Left lung (tissue), 10 donors: ENCODE data around the gene RBM10. TPM values are rescaled to one million over a fixed set of nuclear protein-coding genes. Genes with fewer than 3 reads are reported as not detected.

Experiments
- ATAC-seq: fragments of 200-7000 bp; cut with Tn5 transposase; one replicate; pipeline ENCODE4 v1.9.1; 2020; ENCODE audit warnings: moderate library complexity
- DNase-seq, 4 donors: peaks; one replicate each; pipeline ENCODE4 v3.0.0-alpha.2; 2013 to 2020
- H3K27ac ChIP-seq, 2 donors: fragments of 200-600 bp; sonication (generic) in 1 of 2; one replicate each; pipeline versions ENCODE4 v1.5.0 to v1.8.0; 2020 to 2021
- H3K27me3 ChIP-seq, 2 donors: fragments of 200-600 bp; sonication (generic) in 1 of 2; one replicate each; pipeline versions ENCODE4 v1.5.0 to v1.8.0; 2020 to 2021
- H3K36me3 ChIP-seq, 2 donors: fragments of 200-600 bp; sonication (generic) in 1 of 2; one replicate each; pipeline versions ENCODE4 v1.5.0 to v1.8.0; 2020 to 2021
- H3K4me1 ChIP-seq, 2 donors: fragments of 200-600 bp; one replicate each; pipeline ENCODE4 v1.8.0; 2021
- H3K4me3 ChIP-seq, 2 donors: fragments of 200-600 bp; sonication (generic) in 1 of 2; one replicate each; pipeline versions ENCODE4 v1.5.0 to v1.8.0; 2020 to 2021; ENCODE audit warnings: mild to moderate bottlenecking in 1 of 2
- H3K9me3 ChIP-seq, 2 donors: fragments of 200-600 bp; sonication (generic) in 1 of 2; one replicate each; pipeline versions ENCODE4 v1.5.0 to v1.8.0; 2020 to 2021
- intact Hi-C, 2 donors: fragments of 100-400 bp; cut with DNase I; formaldehyde crosslinking; loops; one replicate each; pipeline versions ENCODE4 v1.11.2 to v1.14.2; 2022
- polyA plus RNA-seq, 6 donors: library from polyadenylated mRNA; unstranded; fragments of 120-200 nt; gene quantifications; one replicate each; pipeline ENCODE4 v1.2.1, GENCODE V29; 2013; ENCODE audit not compliant: insufficient read length in 6 of 6
- total RNA-seq, 2 donors: library from RNA; stranded (reverse); fragmentation: NEBNext Ultra II Directional; extraction: Animal tissue kit (Norgen Biotek cat#: 25700); gene quantifications; one replicate each; pipeline ENCODE4 v1.2.1, GENCODE V29; 2021
- TF ChIP-seq, protein P1 (sequence below), 2 donors: fragments of 200-600 bp; sonication (generic) in 1 of 2; IDR thresholded peaks; one replicate each; pipeline versions ENCODE4 v1.5.0 to v1.8.0; 2021; ENCODE audit warnings: antibody characterized with exemption in 2 of 2
- donor health status: DM: no; HTN: yes; CAD: no.
- donor health status: DM: no; HTN: no; CAD: no.

RBM10 gene
- total and polyA plus RNA-seq, 8 donors, result 31.6 to 57.8 (median 51.0) TPM

DNA sequence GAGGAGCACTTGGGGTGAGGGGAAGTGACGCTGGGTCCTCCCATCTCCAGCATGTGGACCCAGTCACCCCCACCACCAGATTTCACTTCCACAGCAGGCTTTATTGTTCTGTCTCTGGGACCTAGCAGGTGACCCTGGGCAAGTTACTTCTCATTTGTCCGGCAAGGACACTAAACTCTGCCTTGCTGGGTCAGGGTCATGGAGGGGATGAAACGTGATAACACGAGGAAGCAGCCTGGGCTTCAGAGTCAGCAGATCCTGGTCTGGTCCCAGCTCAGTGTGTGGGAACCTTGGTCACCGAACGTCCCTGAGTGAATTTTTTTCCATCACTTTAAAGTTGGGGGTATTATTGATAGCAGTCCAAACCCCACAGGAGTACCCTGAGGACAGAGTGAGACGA, 52.5 kb downstream of the RBM10 start:
- DNase-seq (no peak), ATAC-seq (no peak)
- no peaks in the 10 kb centered on the region for H3K27me3 ChIP-seq
- no peak overlapping the region for H3K27ac ChIP-seq
- peaks cover 32 to 41% of the 10 kb centered on the region in 2 donors for H3K4me1 ChIP-seq
- intact Hi-C loops, result loop anchor here in 1 of 2 donors (10.0 kb wide), 1 partner anchor 327 kb away; no protein-coding TSS in a partner anchor
- H3K9me3 ChIP-seq, result no peaks in the 10 kb centered on the region
- no peak overlapping the region for H3K4me3 ChIP-seq
- TF ChIP-seq, protein P1, sequence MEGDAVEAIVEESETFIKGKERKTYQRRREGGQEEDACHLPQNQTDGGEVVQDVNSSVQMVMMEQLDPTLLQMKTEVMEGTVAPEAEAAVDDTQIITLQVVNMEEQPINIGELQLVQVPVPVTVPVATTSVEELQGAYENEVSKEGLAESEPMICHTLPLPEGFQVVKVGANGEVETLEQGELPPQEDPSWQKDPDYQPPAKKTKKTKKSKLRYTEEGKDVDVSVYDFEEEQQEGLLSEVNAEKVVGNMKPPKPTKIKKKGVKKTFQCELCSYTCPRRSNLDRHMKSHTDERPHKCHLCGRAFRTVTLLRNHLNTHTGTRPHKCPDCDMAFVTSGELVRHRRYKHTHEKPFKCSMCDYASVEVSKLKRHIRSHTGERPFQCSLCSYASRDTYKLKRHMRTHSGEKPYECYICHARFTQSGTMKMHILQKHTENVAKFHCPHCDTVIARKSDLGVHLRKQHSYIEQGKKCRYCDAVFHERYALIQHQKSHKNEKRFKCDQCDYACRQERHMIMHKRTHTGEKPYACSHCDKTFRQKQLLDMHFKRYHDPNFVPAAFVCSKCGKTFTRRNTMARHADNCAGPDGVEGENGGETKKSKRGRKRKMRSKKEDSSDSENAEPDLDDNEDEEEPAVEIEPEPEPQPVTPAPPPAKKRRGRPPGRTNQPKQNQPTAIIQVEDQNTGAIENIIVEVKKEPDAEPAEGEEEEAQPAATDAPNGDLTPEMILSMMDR (IDR thresholded peaks at IDR 0.05), result no peak
- peaks cover 0 to 43% of the 10 kb centered on the region in 2 donors for H3K36me3 ChIP-seq

DNA sequence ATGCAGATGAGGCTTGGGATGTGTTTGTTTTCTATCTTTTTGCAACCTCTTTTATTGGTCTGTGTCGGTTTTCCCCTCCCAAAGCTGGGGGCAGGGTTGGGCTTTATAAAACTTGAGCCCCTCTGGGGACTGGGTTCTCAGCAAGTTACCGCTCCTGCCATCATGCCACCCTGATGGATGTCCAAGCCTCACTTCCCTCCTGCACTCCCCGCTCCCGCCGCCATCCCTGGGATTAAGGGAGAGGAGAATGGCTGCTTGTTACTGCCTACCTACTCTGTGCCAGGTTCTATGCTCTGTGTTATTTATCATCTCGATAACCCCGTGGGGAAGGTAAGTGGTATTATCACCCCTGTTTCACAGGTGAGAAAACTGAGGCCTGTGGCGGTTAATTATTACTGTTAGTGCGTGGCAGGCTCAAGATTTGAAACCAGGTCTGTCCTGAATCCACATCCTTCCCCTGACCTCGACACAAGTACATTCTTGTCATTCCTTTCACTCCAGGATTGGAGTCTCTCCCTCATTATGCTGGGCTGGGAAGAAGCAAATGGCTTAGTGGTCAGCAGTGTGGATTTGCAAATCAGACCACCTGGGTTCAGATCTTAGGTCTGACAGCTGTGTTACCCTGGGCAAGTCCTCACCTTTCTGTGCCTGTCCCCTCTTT, 53.1 kb downstream of the RBM10 start:
- intact Hi-C loops, result loop anchor here in 1 of 2 donors (10.0 kb wide), 1 partner anchor 327 kb away; no protein-coding TSS in a partner anchor
- Histone ChIP-seq H3K27me3 (no peaks in the 10 kb centered on the region), H3K9me3 (no peaks in the 10 kb centered on the region), H3K36me3 (peaks cover 0 to 49% of the 10 kb centered on the region in 2 donors), H3K27ac (no peak overlapping the region), H3K4me3 (no peak overlapping the region), H3K4me1 (peaks cover 32 to 37% of the 10 kb centered on the region in 2 donors)
- DNase-seq, result no peak
- TF ChIP-seq, protein P1 (IDR thresholded peaks at IDR 0.05), result no peak
- no peak for ATAC-seq

DNA sequence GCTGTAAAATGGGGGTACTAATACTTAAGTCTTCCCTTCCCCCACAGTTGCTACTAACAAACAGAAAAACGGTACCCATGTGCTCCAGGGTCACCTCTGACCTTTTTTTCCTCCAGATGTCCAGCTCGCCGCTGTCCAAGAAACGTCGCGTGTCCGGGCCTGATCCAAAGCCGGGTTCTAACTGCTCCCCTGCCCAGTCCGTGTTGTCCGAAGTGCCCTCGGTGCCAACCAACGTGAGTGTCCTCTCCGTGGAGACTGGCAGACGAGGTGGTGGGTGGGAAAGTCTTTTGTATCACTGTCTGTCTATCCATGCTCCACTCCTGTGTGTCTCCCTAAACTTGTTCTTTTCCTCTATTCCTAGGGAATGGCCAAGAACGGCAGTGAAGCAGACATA, 53.7 kb downstream of the RBM10 start:
- TF ChIP-seq, protein P1 (IDR thresholded peaks at IDR 0.05), result no peak
- no peak for ATAC-seq
- Histone ChIP-seq H3K4me3 (no peak overlapping the region), H3K27me3 (no peaks in the 10 kb centered on the region), H3K4me1 (peaks cover 32 to 34% of the 10 kb centered on the region in 2 donors), H3K27ac (no peak overlapping the region), H3K9me3 (no peaks in the 10 kb centered on the region), H3K36me3 (peaks cover 0 to 55% of the 10 kb centered on the region in 2 donors)
- intact Hi-C loops, result loop anchor here in 1 of 2 donors (10.0 kb wide), 1 partner anchor 326 kb away; no protein-coding TSS in a partner anchor
- DNase-seq, result no peak

DNA sequence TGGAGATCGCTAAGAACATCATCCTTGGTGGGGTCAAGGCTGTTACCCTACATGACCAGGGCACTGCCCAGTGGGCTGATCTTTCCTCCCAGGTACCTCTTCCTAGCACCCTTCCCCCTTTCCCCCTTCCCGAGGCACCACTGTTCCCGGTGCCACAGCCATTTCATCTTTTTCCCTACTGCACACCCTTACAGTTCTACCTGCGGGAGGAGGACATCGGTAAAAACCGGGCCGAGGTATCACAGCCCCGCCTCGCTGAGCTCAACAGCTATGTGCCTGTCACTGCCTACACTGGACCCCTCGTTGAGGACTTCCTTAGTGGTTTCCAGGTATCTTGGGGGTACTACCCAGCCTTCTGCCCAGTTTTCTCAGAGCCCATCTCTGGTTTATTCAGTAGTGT, 54.3 kb downstream of the RBM10 start:
- H3K9me3 ChIP-seq, result no peaks in the 10 kb centered on the region
- DNase-seq (no peak), ATAC-seq (no peak)
- intact Hi-C loops, result loop anchor here in 1 of 2 donors (10.0 kb wide), 1 partner anchor 326 kb away; no protein-coding TSS in a partner anchor
- peaks cover 32 to 34% of the 10 kb centered on the region in 2 donors for H3K4me1 ChIP-seq
- no peak overlapping the region for H3K27ac ChIP-seq
- H3K36me3 ChIP-seq, result peaks cover 0 to 61% of the 10 kb centered on the region in 2 donors
- TF ChIP-seq, protein P1 (IDR thresholded peaks at IDR 0.05), result no peak
- H3K27me3 ChIP-seq, result no peaks in the 10 kb centered on the region
- H3K4me3 ChIP-seq, result no peak overlapping the region

DNA sequence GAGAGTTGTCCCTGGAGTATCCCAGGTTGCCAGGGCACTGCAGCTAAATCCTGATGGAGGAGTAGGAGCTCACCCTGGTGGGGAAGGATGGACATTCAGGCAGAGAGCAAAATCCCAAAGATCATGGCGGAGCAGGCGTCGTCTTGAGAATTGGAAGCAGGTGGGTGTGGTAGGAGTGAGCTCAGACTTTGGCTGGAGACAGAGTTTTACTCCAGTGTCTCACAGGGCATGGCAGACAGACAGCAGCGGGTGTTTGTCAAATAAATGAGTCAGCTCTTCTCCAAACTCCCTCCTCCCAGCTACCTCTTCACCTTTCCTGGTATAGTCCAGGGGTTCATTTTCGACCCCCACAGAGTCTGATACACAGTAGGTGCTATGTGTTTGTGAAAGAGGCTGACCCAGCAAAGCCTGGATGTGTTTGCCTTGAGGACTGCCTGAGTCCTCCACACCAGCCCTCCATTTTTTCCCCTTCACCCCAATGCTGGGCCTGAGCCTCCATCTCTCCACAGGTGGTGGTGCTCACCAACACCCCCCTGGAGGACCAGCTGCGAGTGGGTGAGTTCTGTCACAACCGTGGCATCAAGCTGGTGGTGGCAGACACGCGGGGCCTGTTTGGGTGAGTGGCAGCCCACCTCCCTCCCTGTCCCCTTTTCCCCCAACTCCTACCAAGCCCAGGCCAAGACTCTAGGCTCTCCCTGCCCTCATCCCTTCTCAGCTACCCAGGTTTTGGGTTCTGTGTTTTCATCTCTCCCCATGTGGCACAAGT, 55.5 kb downstream of the RBM10 start:
- H3K27ac ChIP-seq, result no peak overlapping the region
- TF ChIP-seq, protein P1 (IDR thresholded peaks at IDR 0.05), result no peak

More for the DNA sequence above, 55.5 kb downstream of the RBM10 start:
- peak; percentile 37 for ATAC-seq
- Histone ChIP-seq H3K4me1 (peaks cover 23 to 24% of the 10 kb centered on the region in 2 donors), H3K4me3 (no peak overlapping the region), H3K9me3 (no peaks in the 10 kb centered on the region), H3K27me3 (no peaks in the 10 kb centered on the region), H3K36me3 (peaks cover 0 to 74% of the 10 kb centered on the region in 2 donors)
- no peak for DNase-seq
- intact Hi-C loops, result no loop called here
